ENCODE results near the gene ANKRD39.

The ANKRD39 gene

DNA sequence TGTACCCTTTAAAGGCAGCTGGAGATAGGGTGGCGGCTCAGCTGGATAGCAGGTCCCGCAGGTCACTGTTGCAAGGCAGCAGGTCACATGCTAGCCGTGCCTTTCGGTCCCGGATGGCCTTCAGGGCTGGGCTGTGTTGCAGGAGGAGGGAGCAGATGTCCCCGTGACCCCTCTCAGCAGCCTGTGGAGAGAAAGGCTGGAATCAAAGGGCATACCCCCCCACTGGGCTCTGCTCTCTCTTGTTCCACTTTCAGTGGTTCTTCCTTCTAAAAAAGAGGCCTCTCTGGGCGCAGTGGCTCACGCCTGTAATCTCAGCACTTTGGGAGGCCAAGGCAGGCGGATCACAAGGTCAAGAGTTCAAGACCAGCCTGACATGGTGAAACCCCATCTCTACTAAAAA is 9.6 kb downstream of the ANKRD39 start:
- no peak for DNase-seq

GRCh38 chr2:96847586-96847985 is 10.2 kb downstream of the ANKRD39 start:
- no peak for DNase-seq

GRCh38 chr2:96846825-96847224 is 11.0 kb downstream of the ANKRD39 start:
- DNase-seq, result no peak

DNA sequence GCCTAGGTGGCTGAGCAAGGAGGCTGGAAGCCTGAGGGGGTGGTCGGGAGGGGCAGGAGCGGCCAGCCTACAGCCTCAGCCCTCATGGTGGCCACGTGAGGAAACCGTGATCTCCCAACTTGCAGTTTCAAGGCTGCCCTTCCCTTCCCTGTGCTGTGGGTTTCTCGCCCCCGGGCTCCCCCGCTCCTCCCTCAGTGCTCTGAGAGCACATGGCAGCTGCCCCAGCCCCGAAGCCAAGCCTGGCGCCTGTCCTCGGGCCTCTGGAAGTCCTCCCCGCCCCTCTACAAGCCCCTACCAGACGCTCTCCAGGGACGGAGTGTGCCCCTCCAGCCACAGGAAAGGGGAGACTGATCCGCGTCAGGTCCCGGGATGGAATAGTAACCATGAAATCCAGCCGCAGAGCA is 13.4 kb downstream of the ANKRD39 start:
- DNase-seq, result no peak

DNA sequence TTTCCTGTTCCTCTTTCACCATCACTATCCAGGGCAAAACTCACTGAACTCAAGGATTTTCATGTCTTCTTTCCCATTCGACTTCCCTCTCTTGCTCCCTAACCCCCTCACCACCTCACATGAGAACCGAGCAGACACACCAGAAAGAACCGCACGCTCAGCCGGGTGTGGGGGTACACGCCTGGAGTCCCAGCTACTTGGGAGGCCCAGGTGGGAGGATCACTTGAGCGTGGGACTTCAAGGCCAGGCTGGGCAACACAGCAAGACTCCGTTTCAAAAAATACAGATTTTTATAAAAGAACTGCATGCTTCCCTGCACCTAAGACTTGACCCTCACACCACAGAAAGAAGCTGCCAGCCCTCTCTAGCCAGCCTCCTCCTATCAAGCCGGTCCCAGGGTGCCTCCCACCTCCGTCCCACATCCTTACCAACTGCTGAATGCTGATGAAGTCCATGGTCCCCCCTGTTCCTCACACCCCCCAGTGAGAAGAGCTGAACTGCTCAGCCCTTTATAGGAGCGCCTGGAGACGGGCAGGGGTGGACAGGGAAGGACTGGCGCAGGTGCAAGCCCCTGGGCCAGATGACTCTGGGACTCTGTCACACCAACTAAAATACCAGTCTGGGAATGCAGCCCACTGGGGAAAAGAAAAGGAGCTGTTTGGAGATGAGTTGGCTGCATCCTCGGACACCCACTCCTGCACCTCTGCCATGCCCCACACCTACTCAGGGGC is 14.1 kb downstream of the ANKRD39 start, which contains the start of gene ANKRD23:
ANKRD23 (minus strand) TSS at position 484 of the 731 bp plus-strand sequence; CDS start at position 455, 29 bp downstream.
- DNase-seq, result no peak

DNA sequence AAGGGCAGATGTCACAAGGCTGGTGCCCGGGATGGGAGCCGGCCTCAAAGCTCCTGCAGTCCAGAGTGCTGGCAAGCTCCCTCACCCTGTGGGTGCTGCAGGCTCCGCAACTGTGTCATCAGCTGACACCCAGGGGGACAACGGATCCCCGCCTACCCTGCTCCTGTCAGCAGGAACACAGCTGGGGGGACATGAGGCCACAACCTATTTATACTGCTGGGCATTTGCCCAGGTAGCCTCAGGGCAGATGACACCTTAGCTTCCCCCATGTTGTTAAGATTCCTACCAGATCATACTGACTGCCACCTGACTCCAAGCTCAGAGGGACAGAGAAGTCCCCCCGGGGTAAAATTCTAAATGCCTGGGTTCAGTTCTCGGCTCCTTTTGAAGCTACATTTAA is 15.2 kb downstream of the ANKRD39 start:
- DNase-seq, result no peak

DNA sequence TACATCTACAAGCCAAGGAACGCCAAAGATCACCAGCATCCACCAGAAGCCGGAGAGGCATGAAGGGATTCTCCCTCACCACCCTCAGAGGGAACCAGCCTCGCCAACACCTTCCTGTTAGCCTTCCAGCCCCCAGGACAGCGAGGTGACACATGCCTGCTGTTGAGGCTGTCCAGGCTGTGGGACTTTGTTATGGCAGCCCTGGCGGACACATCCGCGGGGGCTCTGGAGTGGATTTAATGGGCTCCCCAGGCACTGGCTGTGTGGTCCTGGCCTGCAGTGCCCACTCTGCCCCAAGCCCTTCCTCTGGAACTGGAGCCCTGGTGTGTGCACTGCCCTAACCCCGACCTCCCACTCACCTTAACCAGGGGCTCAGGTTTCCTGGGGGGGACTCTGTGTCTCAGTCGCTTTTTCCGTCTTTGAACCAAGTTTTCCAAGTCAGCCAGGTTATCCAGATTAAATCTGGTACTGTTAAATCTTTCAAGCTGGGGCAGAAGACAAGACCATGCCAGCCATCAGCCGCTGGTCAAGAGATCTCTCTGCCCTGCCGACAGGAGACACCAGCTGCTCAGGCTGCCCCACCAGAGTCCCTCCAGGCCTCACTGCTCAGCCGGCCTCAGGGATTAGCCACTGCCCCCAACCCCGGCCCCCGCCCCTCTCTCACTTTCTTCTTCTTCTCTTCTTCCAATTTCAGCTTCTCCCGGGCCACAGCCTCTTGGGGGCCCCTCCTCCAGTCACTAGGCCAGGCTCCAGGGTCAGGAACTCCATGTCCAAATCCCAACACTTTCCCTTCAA is 15.9 kb downstream of the ANKRD39 start:
- no peak for DNase-seq

GRCh38 chr2:96839875-96840850 is 17.7 kb downstream of the ANKRD39 start:
- DNase-seq, result no peak

DNA sequence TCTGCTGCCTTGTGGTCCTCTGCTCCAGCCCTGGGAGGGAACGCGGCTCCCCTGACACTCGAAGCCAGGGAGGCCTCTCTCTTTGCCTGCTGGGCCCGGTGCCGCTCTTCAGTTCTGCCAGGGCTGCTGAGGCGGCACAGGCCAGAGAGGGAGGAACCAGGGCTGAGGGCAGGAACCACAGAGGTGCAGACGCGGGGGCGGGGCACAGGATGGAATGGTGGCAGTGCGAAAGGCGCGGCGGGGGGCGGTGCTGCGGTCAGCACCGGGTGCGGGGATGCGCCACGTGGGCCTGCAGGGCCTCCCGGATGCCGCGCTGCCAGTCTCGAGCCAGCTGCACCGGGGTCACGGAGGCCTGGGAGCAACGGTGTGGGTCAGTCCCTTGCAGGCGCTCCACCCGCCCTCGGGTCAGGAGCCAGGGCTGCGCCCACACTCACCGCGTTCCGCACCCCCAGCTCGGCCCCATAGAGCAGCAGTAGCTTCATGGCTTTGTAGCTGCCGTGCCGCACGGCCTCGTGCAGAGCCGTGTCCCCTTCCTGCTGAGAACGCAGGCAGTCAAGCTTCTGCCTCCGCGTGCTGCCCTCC is 18.4 kb downstream of the ANKRD39 start:
- peak; percentile 92 for DNase-seq

GRCh38 chr2:96838345-96839292 is 19.2 kb downstream of the ANKRD39 start:
- DNase-seq, result no peak

- no peak for DNase-seq
These were observed 20.2 kb downstream of the ANKRD39 start for GRCh38 chr2:96837575-96837974.

DNA sequence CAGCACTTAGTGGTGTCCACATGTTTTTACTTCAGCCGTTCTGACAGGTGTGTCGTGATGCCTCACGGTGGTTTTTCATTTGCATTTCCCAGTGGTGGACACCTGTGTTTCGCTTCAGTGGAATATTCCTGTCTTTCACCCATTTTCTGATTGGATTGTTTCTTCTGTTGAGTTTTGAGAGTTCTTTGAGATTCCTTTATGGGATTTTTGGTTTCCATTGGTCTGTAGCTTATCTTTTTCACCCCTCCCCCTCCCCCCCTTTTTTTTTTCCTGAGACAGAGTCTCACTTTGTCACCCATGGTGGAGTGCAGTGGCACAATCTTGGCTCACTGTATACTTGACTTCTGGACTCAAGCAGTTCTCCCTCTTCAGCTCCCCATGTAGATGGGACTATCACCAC is 22.0 kb downstream of the ANKRD39 start:
- no peak for DNase-seq

DNA sequence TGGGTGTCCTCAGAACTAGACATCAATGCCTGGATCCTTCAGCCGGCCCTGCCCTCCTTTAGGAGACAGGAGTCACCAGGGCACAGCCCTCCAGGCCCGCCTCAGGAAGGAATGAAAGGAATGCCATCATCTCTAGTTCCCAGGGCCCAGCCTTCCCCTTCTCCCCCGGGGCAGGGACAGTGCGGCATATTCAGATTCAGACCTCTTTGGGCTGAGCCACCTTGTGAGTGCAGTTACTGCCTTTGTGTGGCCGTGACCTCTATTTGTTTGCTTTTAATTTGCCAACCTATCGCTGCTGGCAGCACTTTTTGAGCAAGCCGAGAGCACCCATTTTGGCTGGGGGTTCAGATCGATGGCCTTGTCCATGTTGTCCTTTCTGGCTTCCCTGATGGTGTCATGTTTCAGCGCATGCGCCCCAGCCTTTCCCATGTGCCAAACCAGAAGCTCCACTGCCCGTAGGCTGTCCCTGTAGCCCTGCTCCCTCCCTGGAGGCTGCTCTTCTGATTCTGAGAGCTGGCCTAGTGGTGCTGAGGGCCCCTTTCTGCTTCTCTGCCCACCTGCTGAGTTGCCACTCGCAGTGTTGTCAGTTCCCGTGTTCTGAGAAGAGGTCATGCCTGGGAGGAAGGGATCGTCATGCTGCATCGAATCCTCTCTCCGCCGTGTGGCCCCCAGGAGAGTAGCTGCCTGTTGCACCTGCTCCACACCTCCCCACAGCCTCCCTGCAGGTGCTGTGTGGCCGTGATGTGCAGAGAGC is 24.9 kb downstream of the ANKRD39 start:
- DNase-seq, result no peak

GRCh38 chr2:96832408-96832753 is 25.4 kb downstream of the ANKRD39 start:
- no peak for DNase-seq

GRCh38 chr2:96831679-96832078 is 26.1 kb downstream of the ANKRD39 start:
- DNase-seq, result no peak

GRCh38 chr2:96830044-96830562 is 27.7 kb downstream of the ANKRD39 start:
- DNase-seq, result no peak

- no peak for DNase-seq
These were observed 28.9 kb downstream of the ANKRD39 start for GRCh38 chr2:96828874-96829273.

- no peak for DNase-seq
These were observed 29.4 kb downstream of the ANKRD39 start for GRCh38 chr2:96828436-96828835.

- no peak for DNase-seq
These were observed 31.1 kb downstream of the ANKRD39 start for GRCh38 chr2:96826546-96827278.

GRCh38 chr2:96825057-96825456 is 32.8 kb downstream of the ANKRD39 start:
- DNase-seq, result no peak
